H1 (cell line): ENCODE data around the gene PRPF39. TPM values are rescaled to one million over a fixed set of nuclear protein-coding genes. Genes with fewer than 3 reads are reported as not detected.

Source experiments
- CTCF ChIA-PET: fragments of 300-600 bp; sonication (Branson Sonifier 250); formaldehyde crosslinking; loops from one replicate; lab custom pipeline; 2021; ENCODE audit not compliant: partially characterized antibody; lab: Charles Lee
- POLR2A ChIA-PET: fragments of 300-600 bp; sonication (Branson Sonifier 250); formaldehyde crosslinking; loops from one replicate; lab custom pipeline; 2021; ENCODE audit warnings: inconsistent platforms; ENCODE audit not compliant: partially characterized antibody; lab: Charles Lee
- DNase-seq, 2 experiments: peaks; one replicate each; pipeline versions ENCODE4 v3.0.0 to v3.0.0-alpha.2; 2010 to 2022; ENCODE audit warnings: low spot score in 2 of 2, low read depth in 1 of 2, mixed read lengths in 1 of 2
- FAIRE-seq: peaks from 2 replicates; lab custom pipeline; 2011; peaks lifted over from hg19 to GRCh38; lab: Jason Lieb, UNC
- H2AFZ ChIP-seq: 2 replicates; pipeline ENCODE4 v1.8.1; 2012; ENCODE audit warnings: low read length, inconsistent platforms
- H2AK5ac ChIP-seq: 2 replicates; pipeline ENCODE4 v1.6.1; 2013; ENCODE audit warnings: low read depth, low read length
- H2BK120ac ChIP-seq: replicated peaks from 2 replicates; pipeline ENCODE3; 2013; ENCODE audit warnings: low read depth, low read length, inconsistent platforms
- H2BK12ac ChIP-seq: 2 replicates; pipeline ENCODE4 v1.6.1; 2013; ENCODE audit warnings: low read depth, low read length
- H2BK15ac ChIP-seq: 2 replicates; pipeline ENCODE4 v1.6.1; 2013; ENCODE audit warnings: low read length
- H2BK20ac ChIP-seq: 2 replicates; pipeline ENCODE4 v1.6.1; 2013; ENCODE audit warnings: low read length
- H2BK5ac ChIP-seq: 2 replicates; pipeline ENCODE4 v1.6.1; 2013; ENCODE audit warnings: low read depth, low read length
- H3K14ac ChIP-seq: 2 replicates; pipeline ENCODE4 v1.6.1; 2013; ENCODE audit warnings: inconsistent platforms; ENCODE audit not compliant: insufficient read length
- H3K18ac ChIP-seq: 2 replicates; pipeline ENCODE4 v1.6.1; 2013; ENCODE audit warnings: low read length; ENCODE audit errors: extremely low read depth
- H3K23ac ChIP-seq: 2 replicates; pipeline ENCODE4 v1.6.1; 2013; ENCODE audit warnings: inconsistent platforms; ENCODE audit not compliant: insufficient read length
- H3K23me2 ChIP-seq: 2 replicates; pipeline ENCODE4 v1.6.1; 2013; ENCODE audit warnings: low read depth, low read length
- H3K27ac ChIP-seq: 2 replicates; pipeline ENCODE4 v1.6.1; 2011; ENCODE audit warnings: low read depth, low read length, inconsistent platforms
- H3K27me3 ChIP-seq, 4 experiments: replicated peaks in 1 of 4; 1 replicate in 1 of 4; 2 replicates in 3 of 4; pipeline versions ENCODE4 v1.6.1 to v1.8.1; 2011 to 2013; ENCODE audit warnings: low read length in 3 of 4, mild to moderate bottlenecking in 3 of 4, inconsistent platforms in 2 of 4, mixed read lengths in 2 of 4, moderate library complexity in 1 of 4; ENCODE audit not compliant: control insufficient read depth in 3 of 4, insufficient read depth in 3 of 4; ENCODE audit errors: extremely low read depth in 1 of 4
- H3K36me3 ChIP-seq, 4 experiments: 2 replicates each; pipeline versions ENCODE4 v1.6.1 to v1.8.1; 2011 to 2013; ENCODE audit warnings: mild to moderate bottlenecking in 4 of 4, low read length in 3 of 4, moderate library complexity in 2 of 4, control low read depth in 1 of 4, inconsistent platforms in 1 of 4; ENCODE audit not compliant: insufficient read depth in 4 of 4, control insufficient read depth in 2 of 4
- H3K4ac ChIP-seq: replicated peaks from 2 replicates; pipeline ENCODE3; 2013; ENCODE audit warnings: low read length, low read depth, mixed read lengths, inconsistent platforms; ENCODE audit not compliant: insufficient read length
- H3K4me1 ChIP-seq, 4 experiments: replicated peaks in 1 of 4; 1 replicate in 1 of 4; 2 replicates in 3 of 4; pipeline versions ENCODE4 v1.6.1 to v1.8.1; 2011 to 2013; ENCODE audit warnings: low read length in 3 of 4, inconsistent platforms in 2 of 4, mixed read lengths in 1 of 4; ENCODE audit not compliant: insufficient read depth in 4 of 4, control insufficient read depth in 3 of 4
- H3K4me2 ChIP-seq, 2 experiments: 2 replicates each; pipeline versions ENCODE4 v1.6.1 to v1.8.1; 2011 to 2013; ENCODE audit warnings: low read depth in 2 of 2, low read length in 2 of 2, control low read depth in 1 of 2, inconsistent platforms in 1 of 2, mild to moderate bottlenecking in 1 of 2; ENCODE audit not compliant: insufficient read depth in 1 of 2
- H3K4me3 ChIP-seq, 4 experiments: fragments of 200-600, 300-600 bp in 1 of 4; sonication (generic), shearing (Covaris generic), sonication (Bioruptor Twin) in 1 of 4; 2 replicates each; pipeline versions ENCODE4 v1.5.1 to v1.8.1; 2011 to 2016; ENCODE audit warnings: low read length in 4 of 4, low read depth in 3 of 4, control low read depth in 2 of 4, inconsistent platforms in 2 of 4, mild to moderate bottlenecking in 2 of 4, mixed read lengths in 1 of 4, moderate library complexity in 1 of 4; ENCODE audit not compliant: insufficient read depth in 2 of 4; ENCODE audit errors: extremely low read depth in 1 of 4
- H3K56ac ChIP-seq: replicated peaks from 2 replicates; pipeline ENCODE3; 2013; ENCODE audit warnings: low read depth, mild to moderate bottlenecking, mixed read lengths, low read length, inconsistent platforms; ENCODE audit not compliant: insufficient read length
- H3K79me1 ChIP-seq: 2 replicates; pipeline ENCODE4 v1.6.1; 2013; ENCODE audit warnings: low read depth, low read length, control low read depth
- H3K79me2 ChIP-seq, 2 experiments: 2 replicates each; pipeline versions ENCODE4 v1.6.1 to v1.8.1; 2012 to 2013; ENCODE audit warnings: low read length in 2 of 2, mild to moderate bottlenecking in 2 of 2, inconsistent platforms in 1 of 2; ENCODE audit not compliant: insufficient read depth in 2 of 2, control insufficient read depth in 1 of 2
- H3K9ac ChIP-seq, 4 experiments: replicated peaks in 1 of 4; 1 replicate in 1 of 4; 2 replicates in 3 of 4; pipeline versions ENCODE4 v1.6.1 to v1.8.1; 2011 to 2013; ENCODE audit warnings: low read depth in 3 of 4, low read length in 3 of 4, control low read depth in 2 of 4, mild to moderate bottlenecking in 2 of 4, moderate library complexity in 2 of 4, inconsistent platforms in 1 of 4; ENCODE audit errors: extremely low read depth in 1 of 4
- H3K9me3 ChIP-seq, 2 experiments: 2 replicates each; pipeline versions ENCODE4 v1.6.1 to v1.8.1; 2012 to 2013; ENCODE audit warnings: mild to moderate bottlenecking in 2 of 2, moderate library complexity in 2 of 2, control low read depth in 1 of 2, inconsistent platforms in 1 of 2, low read depth in 1 of 2, low read length in 1 of 2, mixed read lengths in 1 of 2; ENCODE audit not compliant: insufficient read depth in 2 of 2
- H4K20me1 ChIP-seq, 2 experiments: replicated peaks in 1 of 2; 2 replicates each; pipeline versions ENCODE3 to v1.8.1; 2011 to 2013; ENCODE audit warnings: inconsistent platforms in 2 of 2, low read length in 2 of 2, mild to moderate bottlenecking in 1 of 2; ENCODE audit not compliant: insufficient read depth in 2 of 2, control insufficient read depth in 1 of 2
- H4K5ac ChIP-seq: 2 replicates; pipeline ENCODE4 v1.6.1; 2013; ENCODE audit warnings: low read length, low read depth, mixed read lengths, inconsistent platforms; ENCODE audit not compliant: insufficient read length
- H4K8ac ChIP-seq: 2 replicates; pipeline ENCODE4 v1.8.0; 2013; ENCODE audit warnings: mild to moderate bottlenecking, moderate library complexity, low read length, inconsistent platforms; ENCODE audit not compliant: insufficient read depth; ENCODE audit errors: extremely low read depth
- H4K91ac ChIP-seq: replicated peaks from 2 replicates; pipeline ENCODE3; 2013; ENCODE audit warnings: low read length, mixed read lengths, inconsistent platforms; ENCODE audit not compliant: insufficient read length
- TAF7 ChIP-seq: optimal IDR thresholded peaks from 2 replicates; pipeline ENCODE3; 2011; ENCODE audit warnings: low read depth, mild to moderate bottlenecking, inconsistent platforms, low read length, moderate library complexity, borderline replicate concordance
- WGBS, 2 experiments: shearing (Covaris generic) in 1 of 2; methylation state at CpG; one replicate each; pipeline versions ENCODE4 v1.1.6 to v1.1.7; 2013 to 2015; ENCODE audit warnings: low lambda C conversion rate in 2 of 2, mixed read lengths in 2 of 2, inconsistent platforms in 1 of 2, low coverage in 1 of 2, missing lambda C conversion rate in 1 of 2; ENCODE audit not compliant: insufficient replicate concordance in 2 of 2, insufficient coverage in 1 of 2, insufficient read length in 1 of 2; ENCODE audit errors: extremely low coverage in 1 of 2, missing lambda C conversion rate in 1 of 2; 5-methylcytosine and 5-hydroxymethylcytosine counted together
- polyA plus RNA-seq, 7 experiments: library from polyadenylated mRNA; depleted of rRNA in 3 of 7; stranded (reverse) in 5 of 7; unstranded in 2 of 7; fragments of >200 nt in 5 of 7; fragments of 200-250 nt in 2 of 7; gene quantifications; 1 replicate in 5 of 7; 2 replicates in 1 of 7; 4 replicates in 1 of 7; pipeline versions ENCODE4 v1.2.1 to v1.2.3, GENCODE V29; 2011 to 2013; ENCODE audit warnings: missing spikeins in 2 of 7, mixed read lengths in 2 of 7
- total RNA-seq: library from RNA; stranded (reverse); fragmentation: NEBNext Ultra II Directional; extraction: Animal tissue kit (Norgen Biotek cat#: 25700); gene quantifications from 2 replicates; pipeline ENCODE4 v1.2.1, GENCODE V29; 2021

The PRPF39 gene
- total and polyA plus RNA-seq, 2 of the 8 experiments (the other 6 are each of a cell fraction or from before 2014, with no cell fraction given), result 22.4 to 43.3 TPM

GRCh38 chr14:45083617-45083975 is 320 bp upstream of the PRPF39 start:
- Histone ChIP-seq H2BK20ac (no peak overlapping the region), H3K56ac (no peak overlapping the region), H4K5ac (no peak overlapping the region), H2BK5ac (no peak overlapping the region), H2BK15ac (no peak overlapping the region), H3K9me3 (no peaks in the 10 kb centered on the region), H3K18ac (no peak overlapping the region), H3K9ac (peak overlapping the region in 1 of 4 experiments; percentile 53; a peak in 1 of 7 replicates), H4K91ac (no peak overlapping the region), H4K8ac (no peak overlapping the region), H3K4me3 (peak overlapping the region; percentile 32 to 89 (median 62); a peak in 7 of 8 replicates), H3K36me3 (no peaks in the 10 kb centered on the region), H2BK12ac (no peak overlapping the region), H3K79me1 (no peaks in the 10 kb centered on the region; the same call in 1 of the 2 replicates), H3K4me1 (peaks cover 0 to 6% (median 4%) of the 10 kb centered on the region in 4 experiments; a peak in 3 of 7 replicates), H2AFZ (peak overlapping the region; percentile 99), H3K23me2 (peaks cover 3% of the 10 kb centered on the region; the same call in 1 of the 2 replicates), H3K23ac (no peak overlapping the region), H3K27me3 (no peaks in the 10 kb centered on the region), H2BK120ac (no peak overlapping the region), H3K14ac (no peak overlapping the region), H3K4ac (no peak overlapping the region), H3K27ac (no peak overlapping the region), H2AK5ac (no peak overlapping the region), H3K79me2 (peaks cover 25 to 46% of the 10 kb centered on the region in 2 experiments), H3K4me2 (peak overlapping the region; percentile 67 to 73), H4K20me1 (peaks cover 0 to 5% of the 10 kb centered on the region in 2 experiments)
- FAIRE-seq, result no peak
- DNase-seq, result no peak
- 9% methylated on average over 8 of the region's 10 CpGs; no CpG with 5 or more reads in 1 of the 2 experiments for WGBS, 2 experiments
- POLR2A ChIA-PET, result interaction anchor here (1.0 to 2.3 kb wide), 2 partner anchors 33 to 122 kb away, joined by 3 to 12 read pairs; partner anchors contain the start of genes KLHL28 and TOGARAM1
- CTCF ChIA-PET, result interaction anchor here (2.3 kb wide), 1 partner anchor 170 kb away, joined by 10 read pairs; no protein-coding TSS in a partner anchor
- no peak for TF ChIP-seq TAF7
